GM18909 (cell line): ENCODE measurements around the gene OPCML.

Experiments
- ATAC-seq: cut with Tn5 transposase; IDR thresholded peaks from one replicate; pipeline ENCODE4 v1.9.1; 2021; ENCODE audit warnings: mild to moderate bottlenecking; ENCODE audit not compliant: unreplicated experiment, poor library complexity

OPCML gene

GRCh38 chr11:133058501-133058900 is 473.8 kb downstream of the OPCML start:
- ATAC-seq, result no peak

- ATAC-seq, result no peak
Observed at GRCh38 chr11:133053124-133053776, 479.1 kb downstream of the OPCML start.

- ATAC-seq, result no peak
Observed at GRCh38 chr11:133052537-133052936, 479.8 kb downstream of the OPCML start.

GRCh38 chr11:133049244-133050019 is 482.9 kb downstream of the OPCML start:
- ATAC-seq, result no peak

- ATAC-seq, result no peak
Observed at GRCh38 chr11:133048270-133048669, 484.0 kb downstream of the OPCML start.

GRCh38 chr11:133047771-133048115 is 484.6 kb downstream of the OPCML start:
- ATAC-seq, result no peak

GRCh38 chr11:133047036-133047770 is 485.1 kb downstream of the OPCML start:
- ATAC-seq, result no peak

GRCh38 chr11:133046252-133046651 is 486.0 kb downstream of the OPCML start:
- no peak for ATAC-seq

GRCh38 chr11:133041928-133042882 is 490.1 kb downstream of the OPCML start:
- ATAC-seq, result no peak

- ATAC-seq, result no peak
Observed at GRCh38 chr11:133041181-133041580, 491.1 kb downstream of the OPCML start.

GRCh38 chr11:133040289-133040900 is 491.9 kb downstream of the OPCML start:
- ATAC-seq, result no peak

GRCh38 chr11:133038850-133039249 is 493.5 kb downstream of the OPCML start:
- ATAC-seq, result no peak

GRCh38 chr11:133034929-133035328 is 497.4 kb downstream of the OPCML start:
- ATAC-seq, result no peak

GRCh38 chr11:133029107-133029506 is 503.2 kb downstream of the OPCML start:
- ATAC-seq, result no peak

- ATAC-seq, result no peak
Observed at GRCh38 chr11:133026952-133027351, 505.3 kb downstream of the OPCML start.

GRCh38 chr11:133024301-133024700 is 508.0 kb downstream of the OPCML start:
- no peak for ATAC-seq

GRCh38 chr11:133023232-133023631 is 509.1 kb downstream of the OPCML start:
- ATAC-seq, result no peak

- ATAC-seq, result no peak
Observed at GRCh38 chr11:133021553-133021952, 510.7 kb downstream of the OPCML start.

GRCh38 chr11:133020372-133020714 is 512.0 kb downstream of the OPCML start:
- ATAC-seq, result no peak
